ENCODE results near the gene ARID3A. TPM values are rescaled to one million over a fixed set of nuclear protein-coding genes. Genes with fewer than 3 reads are reported as not detected.

ARID3A gene
- total and polyA plus RNA-seq, 9 donors = 1.1 to 8.1 (median 4.5) TPM

DNA sequence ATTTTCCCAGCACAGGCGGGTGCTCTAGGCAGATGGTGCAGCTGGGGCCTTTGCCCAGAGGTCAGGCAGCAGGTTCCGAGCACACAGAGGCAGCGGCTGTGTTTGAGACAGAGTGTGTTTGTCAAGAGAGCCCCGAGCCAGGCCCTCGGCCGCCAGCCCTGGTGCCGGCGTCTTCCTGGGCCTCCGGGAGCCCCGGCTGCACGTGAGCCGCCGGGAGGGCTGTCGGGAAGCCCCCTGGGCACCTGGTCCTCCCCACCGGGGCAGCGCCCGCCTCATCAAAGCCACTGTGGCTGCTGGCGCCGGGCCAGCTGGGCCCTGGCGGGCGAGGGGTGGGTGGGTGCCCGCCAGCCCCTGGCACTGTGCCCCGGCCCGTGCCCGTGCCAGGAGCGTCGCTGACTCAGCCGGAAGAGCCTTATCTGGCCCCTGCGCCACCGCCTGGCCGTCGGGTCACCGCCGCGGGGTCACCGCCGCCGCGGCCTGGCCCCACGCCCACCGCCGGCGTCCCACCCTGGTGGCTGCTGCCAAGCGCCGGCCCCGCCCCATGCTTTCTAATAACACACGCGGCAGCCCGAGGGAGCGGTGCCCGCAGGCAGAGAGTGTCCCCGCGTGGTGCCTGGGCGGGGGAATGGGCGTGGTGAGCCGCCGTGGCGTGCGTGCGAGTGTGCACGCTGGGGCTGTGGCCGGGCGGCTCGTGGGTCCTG lies 14.9 kb downstream of the ARID3A start:
- Histone ChIP-seq H3K27me3 (no peaks in the 10 kb centered on the region), H3K36me3 (no peaks in the 10 kb centered on the region), H3K27ac (no peak overlapping the region), H3K9me3 (no peaks in the 10 kb centered on the region), H3K4me1 (ENCODE audit: insufficient read depth) (peaks cover 12% of the 10 kb centered on the region), H3K4me3 (no peak overlapping the region)
- intact Hi-C loops (cut with DNase I) = no loop called here
- DNase-seq = peak in 3 of 5 donors; percentile 47 to 57 (median 48)
- TF ChIP-seq CTCF (IDR thresholded peaks at IDR 0.05) = no peak
- TF ChIP-seq EP300 (IDR thresholded peaks at IDR 0.05) = no peak
- no peak for TF ChIP-seq POLR2A (IDR thresholded peaks at IDR 0.05)
- 68 to 72% (median 69%) methylated on average over 54 to 64 of the region's 64 CpGs for WGBS, 3 donors

DNA sequence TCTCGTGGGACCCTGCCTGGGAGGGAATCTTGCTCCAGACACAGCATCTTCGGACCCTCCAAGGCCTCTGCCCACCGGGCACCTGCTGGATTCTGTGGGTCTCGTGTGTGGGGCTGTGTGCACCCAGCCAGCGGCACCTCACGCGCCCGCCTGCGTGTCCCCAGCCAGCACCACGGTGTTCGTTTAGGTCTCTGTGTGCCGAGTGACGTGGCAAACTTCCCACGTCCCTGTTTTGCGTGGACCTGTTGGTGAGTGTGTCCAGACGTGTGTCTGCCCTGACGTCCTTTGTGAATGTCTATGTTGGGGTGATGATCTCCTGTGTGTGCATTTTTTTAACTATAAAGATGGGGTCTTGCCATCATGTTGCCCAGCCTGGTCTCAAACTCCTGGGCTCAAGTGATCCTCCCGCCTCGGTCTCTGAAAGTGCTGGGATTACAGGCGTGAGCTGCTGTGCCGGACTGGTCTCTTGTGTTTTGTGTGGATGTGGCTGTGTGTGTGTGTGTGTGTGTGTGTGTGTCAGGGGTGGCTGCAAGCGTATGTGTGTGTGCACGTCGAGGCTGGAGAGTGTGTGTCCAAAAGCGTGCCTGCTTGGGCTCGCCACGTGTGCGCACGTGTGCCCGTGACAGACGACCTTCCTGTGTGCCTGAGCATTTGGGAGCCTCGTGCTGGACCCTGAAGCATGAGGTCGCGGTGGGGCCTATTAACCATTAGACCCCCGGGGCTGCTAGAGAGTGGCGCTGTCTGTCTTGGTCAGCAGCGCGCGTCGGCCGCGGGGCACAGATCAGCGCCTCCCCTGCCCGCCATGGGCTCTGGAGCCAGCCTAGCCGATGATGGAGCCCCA lies 15.7 kb downstream of the ARID3A start:
- TF ChIP-seq POLR2A (IDR thresholded peaks at IDR 0.05) (no peak), CTCF (IDR thresholded peaks at IDR 0.05) (no peak), EP300 (IDR thresholded peaks at IDR 0.05) (no peak)
- no peak overlapping the region for H3K27ac ChIP-seq
- no peaks in the 10 kb centered on the region for H3K27me3 ChIP-seq
- no peak for DNase-seq
- no peak overlapping the region for H3K4me3 ChIP-seq
- 87 to 90% (median 88%) methylated on average over 44 to 45 of the region's 45 CpGs for WGBS, 3 donors
- peaks cover 12% of the 10 kb centered on the region for H3K4me1 ChIP-seq (ENCODE audit: insufficient read depth)
- no peaks in the 10 kb centered on the region for H3K9me3 ChIP-seq
- intact Hi-C loops (cut with DNase I) = no loop called here
- no peaks in the 10 kb centered on the region for H3K36me3 ChIP-seq

DNA sequence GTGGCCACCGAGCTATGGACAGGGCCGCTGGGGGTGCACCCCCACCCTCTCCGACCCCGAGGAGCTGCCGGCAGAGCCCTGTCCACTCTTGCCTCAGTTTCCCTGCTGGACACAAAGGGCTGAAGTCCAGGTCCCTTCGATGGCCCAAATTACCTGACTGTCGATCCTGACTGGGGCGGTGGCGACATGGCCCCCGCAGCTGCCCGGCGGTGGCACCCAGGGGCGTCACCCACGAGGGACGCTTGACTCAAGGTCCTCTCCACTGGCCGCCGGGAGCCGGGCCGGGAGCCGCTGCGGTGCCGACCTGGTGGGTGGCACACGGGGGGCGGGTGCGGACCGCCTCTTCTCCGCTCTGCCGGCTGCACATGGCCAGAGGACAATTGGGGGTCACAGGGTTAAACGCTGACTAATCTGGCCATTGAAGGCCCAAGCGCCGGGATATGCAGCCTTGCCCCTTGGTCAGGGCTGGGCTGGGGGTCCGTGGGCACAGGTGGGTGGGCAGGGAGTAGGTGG lies 16.4 kb downstream of the ARID3A start:
- intact Hi-C loops (cut with DNase I) = no loop called here
- no peak overlapping the region for H3K27ac ChIP-seq
- TF ChIP-seq EP300 (IDR thresholded peaks at IDR 0.05) (no peak), CTCF (IDR thresholded peaks at IDR 0.05) (no peak), POLR2A (IDR thresholded peaks at IDR 0.05) (no peak)
- no peaks in the 10 kb centered on the region for H3K27me3 ChIP-seq
- whole genome bisulfite sequencing, 3 donors = 89 to 92% (median 92%) methylated on average over 32 of the region's 32 CpGs
- H3K9me3 ChIP-seq = no peaks in the 10 kb centered on the region
- H3K36me3 ChIP-seq = no peaks in the 10 kb centered on the region
- peaks cover 12% of the 10 kb centered on the region for H3K4me1 ChIP-seq (ENCODE audit: insufficient read depth)
- no peak overlapping the region for H3K4me3 ChIP-seq
- no peak for DNase-seq

GRCh38 chr19:943551-944170 lies 17.8 kb downstream of the ARID3A start:
- no peak overlapping the region for H3K4me3 ChIP-seq
- intact Hi-C loops (cut with DNase I) = no loop called here
- TF ChIP-seq POLR2A (IDR thresholded peaks at IDR 0.05) (no peak), CTCF (IDR thresholded peaks at IDR 0.05) (no peak), EP300 (IDR thresholded peaks at IDR 0.05) (no peak)
- no peaks in the 10 kb centered on the region for H3K9me3 ChIP-seq
- peaks cover 12% of the 10 kb centered on the region for H3K4me1 ChIP-seq (ENCODE audit: insufficient read depth)
- no peak overlapping the region for H3K27ac ChIP-seq
- 84 to 86% (median 85%) methylated on average over 17 of the region's 17 CpGs for WGBS, 3 donors
- no peaks in the 10 kb centered on the region for H3K36me3 ChIP-seq
- no peaks in the 10 kb centered on the region for H3K27me3 ChIP-seq
- DNase-seq = peak in 2 of 5 donors; percentile 41 to 44
